PC-9 (cell line): ENCODE data around the gene MACROD2. TPM values are rescaled to one million over a fixed set of nuclear protein-coding genes. Genes with fewer than 3 reads are reported as not detected.

ENCODE experiments used
- BruUV-seq: library from RNA; stranded (reverse); fragments of 400-500 nt; replicated peaks from 2 replicates; lab custom pipeline; 2021; lab: Mats Ljungman, UMichigan
- CTCF ChIA-PET: fragments of 300-600 bp; sonication (Branson Sonifier 250); formaldehyde crosslinking; loops from one replicate; lab custom pipeline; 2022; ENCODE audit warnings: antibody characterized with exemption; lab: Charles Lee
- POLR2A ChIA-PET: fragments of 300-600 bp; sonication (Branson Sonifier 250); formaldehyde crosslinking; loops from one replicate; lab custom pipeline; 2022; ENCODE audit warnings: antibody characterized with exemption; ENCODE audit not compliant: unreplicated experiment; lab: Charles Lee
- DNase-seq, 2 experiments: peaks; one replicate each; pipeline versions ENCODE4 v3.0.0 to v3.0.0-alpha.2; 2015 to 2022; ENCODE audit warnings: mixed read lengths in 1 of 2
- H2AFZ ChIP-seq: fragments of 200-600 bp; sonication (generic); 2 replicates; pipeline ENCODE4 v1.8.1; 2017; ENCODE audit warnings: antibody characterized with exemption
- H3F3A ChIP-seq: fragments of 200-600 bp; sonication (generic); 2 replicates; pipeline ENCODE4 v1.8.1; 2017; ENCODE audit warnings: antibody characterized with exemption, mild to moderate bottlenecking, low read depth; ENCODE audit not compliant: insufficient read depth
- H3K27ac ChIP-seq: fragments of 200-600 bp; sonication (generic); 2 replicates; pipeline ENCODE4 v1.6.1; 2016; ENCODE audit warnings: mixed run types
- H3K27me3 ChIP-seq: fragments of 200-600 bp; sonication (generic); 2 replicates; pipeline ENCODE4 v1.6.1; 2016; ENCODE audit warnings: low read depth, mixed run types; ENCODE audit not compliant: insufficient read depth
- H3K36me3 ChIP-seq: fragments of 200-600 bp; sonication (generic); 2 replicates; pipeline ENCODE4 v1.6.1; 2016; ENCODE audit warnings: low read depth, mixed run types
- H3K4me1 ChIP-seq: fragments of 200-600 bp; sonication (generic); replicated peaks from 2 replicates; pipeline ENCODE4 v1.6.1; 2016; ENCODE audit warnings: mixed run types; ENCODE audit not compliant: insufficient read depth
- H3K4me2 ChIP-seq: fragments of 200-600 bp; sonication (generic); 2 replicates; pipeline ENCODE4 v1.6.1; 2017; ENCODE audit warnings: mixed run types
- H3K4me3 ChIP-seq: fragments of 200-600 bp; sonication (generic); 2 replicates; pipeline ENCODE4 v1.6.1; 2016; ENCODE audit warnings: mixed run types
- H3K79me2 ChIP-seq: fragments of 200-600 bp; sonication (generic); 2 replicates; pipeline ENCODE4 v1.6.1; 2017; ENCODE audit warnings: low read depth, mixed run types
- H3K9me2 ChIP-seq: fragments of 200-600 bp; sonication (generic); 2 replicates; pipeline ENCODE4 v1.8.1; 2017; ENCODE audit warnings: mild to moderate bottlenecking; ENCODE audit not compliant: insufficient read depth
- H3K9me3 ChIP-seq: fragments of 200-600 bp; sonication (generic); 2 replicates; pipeline ENCODE4 v1.8.1; 2016; ENCODE audit warnings: low read depth; ENCODE audit not compliant: insufficient read depth
- H4K20me1 ChIP-seq: fragments of 200-600 bp; sonication (generic); 2 replicates; pipeline ENCODE4 v1.8.1; 2017; ENCODE audit not compliant: insufficient read depth
- EZH2 ChIP-seq: fragments of 200-600 bp; sonication (generic); IDR thresholded peaks from 2 replicates; pipeline ENCODE4 v1.8.0; 2017; ENCODE audit warnings: antibody characterized with exemption, low read depth
- intact Hi-C: fragments of 100-400 bp; cut with micrococcal nuclease; formaldehyde crosslinking; loops from one replicate; pipeline ENCODE4 v1.10.0; 2022; ENCODE audit not compliant: unreplicated experiment
- total RNA-seq: library from RNA; stranded (reverse); gene quantifications from 2 replicates; pipeline ENCODE4 v1.2.3, GENCODE V29; 2021
- TF ChIP-seq, protein P1 (sequence below): fragments of 200-600 bp; sonication (generic); conservative IDR thresholded peaks from 2 replicates; pipeline ENCODE4 v1.6.1; 2017; ENCODE audit warnings: mixed run types, antibody characterized with exemption, mild to moderate bottlenecking, moderate library complexity

The MACROD2 gene
- total RNA-seq, 1 experiment from 2014 or later, result 11.4 TPM

- Histone ChIP-seq H3K9me2 (no peaks in the 10 kb centered on the region), H3K4me1 (no peaks in the 10 kb centered on the region), H3K27me3 (no peaks in the 10 kb centered on the region), H3K27ac (no peak overlapping the region), H2AFZ (no peak overlapping the region), H3K4me2 (no peak overlapping the region), H3K36me3 (no peaks in the 10 kb centered on the region), H3F3A (no peaks in the 10 kb centered on the region), H4K20me1 (no peaks in the 10 kb centered on the region), H3K4me3 (no peak overlapping the region), H3K79me2 (no peaks in the 10 kb centered on the region), H3K9me3 (no peaks in the 10 kb centered on the region)
- no peak for DNase-seq
- no TSS peak for BruUV-seq
- TF ChIP-seq EZH2, result no peak
- TF ChIP-seq, protein P1, sequence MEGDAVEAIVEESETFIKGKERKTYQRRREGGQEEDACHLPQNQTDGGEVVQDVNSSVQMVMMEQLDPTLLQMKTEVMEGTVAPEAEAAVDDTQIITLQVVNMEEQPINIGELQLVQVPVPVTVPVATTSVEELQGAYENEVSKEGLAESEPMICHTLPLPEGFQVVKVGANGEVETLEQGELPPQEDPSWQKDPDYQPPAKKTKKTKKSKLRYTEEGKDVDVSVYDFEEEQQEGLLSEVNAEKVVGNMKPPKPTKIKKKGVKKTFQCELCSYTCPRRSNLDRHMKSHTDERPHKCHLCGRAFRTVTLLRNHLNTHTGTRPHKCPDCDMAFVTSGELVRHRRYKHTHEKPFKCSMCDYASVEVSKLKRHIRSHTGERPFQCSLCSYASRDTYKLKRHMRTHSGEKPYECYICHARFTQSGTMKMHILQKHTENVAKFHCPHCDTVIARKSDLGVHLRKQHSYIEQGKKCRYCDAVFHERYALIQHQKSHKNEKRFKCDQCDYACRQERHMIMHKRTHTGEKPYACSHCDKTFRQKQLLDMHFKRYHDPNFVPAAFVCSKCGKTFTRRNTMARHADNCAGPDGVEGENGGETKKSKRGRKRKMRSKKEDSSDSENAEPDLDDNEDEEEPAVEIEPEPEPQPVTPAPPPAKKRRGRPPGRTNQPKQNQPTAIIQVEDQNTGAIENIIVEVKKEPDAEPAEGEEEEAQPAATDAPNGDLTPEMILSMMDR, result no peak
- POLR2A ChIA-PET, result interaction anchor here (0.6 kb wide), 1 partner anchor 746 kb away, joined by 3 read pairs; no protein-coding TSS in a partner anchor
- intact Hi-C loops, result no loop called here
- CTCF ChIA-PET, result no interaction called here
Measured at GRCh38 chr20:15256676-15257568, 1261.6 kb downstream of the MACROD2 start.

GRCh38 chr20:15257569-15257870, 1262.2 kb downstream of the MACROD2 start:
- H4K20me1 ChIP-seq, result no peaks in the 10 kb centered on the region
- POLR2A ChIA-PET, result no interaction called here
- BruUV-seq, result no TSS peak
- CTCF ChIA-PET, result no interaction called here
- TF ChIP-seq, protein P1, result no peak
- no peak for TF ChIP-seq EZH2
- no peaks in the 10 kb centered on the region for H3K36me3 ChIP-seq
- no peaks in the 10 kb centered on the region for H3K27me3 ChIP-seq
- H3K27ac ChIP-seq, result no peak overlapping the region
- H2AFZ ChIP-seq, result no peak overlapping the region
- no peaks in the 10 kb centered on the region; the same call in 1 of the 2 replicates for H3K9me3 ChIP-seq
- no peak overlapping the region for H3K4me2 ChIP-seq
- no peaks in the 10 kb centered on the region for H3K4me1 ChIP-seq
- DNase-seq, result no peak
- H3K4me3 ChIP-seq, result no peak overlapping the region
- H3F3A ChIP-seq, result no peaks in the 10 kb centered on the region
- no peaks in the 10 kb centered on the region for H3K9me2 ChIP-seq
- intact Hi-C loops, result no loop called here
- no peaks in the 10 kb centered on the region for H3K79me2 ChIP-seq

DNA sequence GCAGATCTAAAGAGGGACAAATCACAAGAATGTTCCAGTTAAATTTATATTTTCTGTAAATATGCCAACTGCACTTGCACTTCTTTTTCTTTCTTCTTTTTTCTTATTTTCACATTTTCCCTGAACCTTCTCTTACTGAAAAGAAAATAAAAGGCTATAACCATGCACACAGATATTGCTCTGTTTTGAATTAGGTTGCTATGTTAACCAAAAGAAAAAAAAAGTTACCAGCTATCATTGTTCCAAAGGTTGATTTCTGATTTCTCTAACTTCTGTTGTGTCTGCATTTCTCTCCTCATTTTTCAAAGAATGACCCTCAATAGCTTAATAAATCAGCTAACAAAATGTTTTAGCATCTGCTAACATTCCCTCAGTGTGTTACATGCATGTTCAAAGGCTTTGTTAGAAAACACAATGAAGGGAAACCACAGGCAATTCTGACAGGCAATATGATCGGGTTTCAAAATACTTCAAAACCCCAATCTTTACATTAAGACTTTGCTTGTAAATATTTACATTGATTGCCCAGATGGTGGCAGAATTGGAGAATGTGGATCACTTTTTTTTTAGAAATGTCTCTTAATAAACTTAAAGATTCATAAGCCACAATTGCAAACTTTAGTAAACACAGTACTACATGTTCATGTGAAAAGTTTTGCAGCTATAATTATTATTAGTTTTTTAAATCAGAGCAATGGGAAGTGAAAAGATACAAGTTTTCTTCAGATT, 1270.4 kb downstream of the MACROD2 start:
- H3K27me3 ChIP-seq, result no peaks in the 10 kb centered on the region
- DNase-seq, result no peak
- no TSS peak for BruUV-seq
- H3K9me2 ChIP-seq, result no peaks in the 10 kb centered on the region; the same call in 1 of the 2 replicates
- TF ChIP-seq, protein P1, result no peak
- TF ChIP-seq EZH2, result no peak
- H3K9me3 ChIP-seq, result no peaks in the 10 kb centered on the region; the same call in none of the 2 replicates
- intact Hi-C loops, result no loop called here
- no peaks in the 10 kb centered on the region for H4K20me1 ChIP-seq
- no peaks in the 10 kb centered on the region for H3K36me3 ChIP-seq
- H3K4me3 ChIP-seq, result no peak overlapping the region
- no peaks in the 10 kb centered on the region for H3K4me1 ChIP-seq
- no peak overlapping the region for H3K4me2 ChIP-seq
- H3F3A ChIP-seq, result no peaks in the 10 kb centered on the region
- no peak overlapping the region for H3K27ac ChIP-seq
- H2AFZ ChIP-seq, result no peak overlapping the region
- H3K79me2 ChIP-seq, result no peaks in the 10 kb centered on the region
- ChIA-PET CTCF (no interaction called here), POLR2A (no interaction called here)
